ENCODE data around the gene SLC41A3.
A peak's percentile ranks its signal among the peaks of the same experiment; 100 is the strongest.

SLC41A3 gene

DNA sequence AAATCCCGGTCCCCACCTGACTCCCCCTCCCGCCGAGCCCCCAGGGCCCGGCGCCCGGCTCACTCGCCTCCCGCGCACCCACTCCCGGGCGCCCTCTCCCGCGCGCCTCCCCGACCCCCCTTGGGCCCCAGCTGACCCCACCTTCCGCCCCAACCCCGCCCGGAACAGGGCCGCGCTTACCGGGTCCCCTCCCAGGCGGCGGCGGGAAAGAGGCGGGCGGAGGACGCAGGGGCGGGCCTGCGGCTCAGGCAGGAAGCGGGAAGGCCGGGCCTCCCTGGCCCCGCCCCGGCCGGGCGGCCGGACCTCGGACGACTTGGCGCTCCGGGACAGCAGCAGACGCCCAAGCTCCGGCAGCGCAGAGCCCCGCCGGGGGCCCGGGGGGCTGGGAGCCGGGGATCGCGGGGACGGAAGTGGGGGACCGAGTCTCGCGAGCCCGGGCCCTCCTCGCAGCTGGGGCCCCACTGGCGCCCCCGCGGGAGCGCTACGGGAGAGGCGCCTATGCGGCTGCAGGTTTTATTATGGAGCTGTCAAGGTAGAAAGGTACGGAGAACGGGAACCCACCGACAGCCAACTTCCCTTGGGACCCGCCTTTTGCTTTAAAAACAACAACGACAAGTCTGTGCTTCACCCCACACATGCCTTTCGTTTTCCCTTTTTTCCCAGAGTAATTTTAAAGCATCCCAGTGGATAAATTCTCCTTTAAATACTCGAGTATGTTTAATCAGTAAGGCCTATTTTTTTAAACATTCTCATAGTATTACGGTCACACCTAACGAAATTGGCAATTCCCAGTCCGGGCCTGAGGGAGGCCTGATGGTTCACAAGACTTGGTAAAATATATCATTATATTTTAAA, at the start of gene SLC41A3:
Gene SLC41A3 (minus strand): TSS at position 212 of the 855 bp plus-strand sequence. CDS start 15,905 bp downstream, outside the sequence.
- peak within 1 kb of the TSS; percentile 86 for H3K9ac ChIP-seq
- TF ChIP-seq Cebpa-rat (IDR thresholded peaks at IDR 0.05), result no peak

DNA sequence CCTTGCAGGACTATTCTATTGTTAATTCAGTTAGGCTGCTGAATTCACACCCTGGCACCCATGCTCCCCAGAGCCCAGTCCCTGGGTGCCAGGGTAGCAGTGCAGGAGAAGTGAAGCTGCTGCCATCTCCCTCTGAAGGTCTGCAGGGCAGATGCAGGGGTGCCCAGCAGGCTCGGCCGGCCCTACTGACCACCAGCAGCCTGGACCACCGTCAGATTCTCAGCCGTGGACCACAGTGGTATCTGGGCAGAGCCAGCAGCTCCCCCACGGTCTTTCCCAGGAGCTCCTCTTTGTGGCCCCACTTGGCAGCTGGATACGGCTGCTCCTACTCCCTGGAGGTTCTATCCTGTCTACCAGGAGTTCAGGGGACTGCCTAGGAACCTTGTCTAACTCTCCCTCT, 49.7 kb upstream of the SLC41A3 start:
- Histone ChIP-seq H3K4me2 (no peak overlapping the region), H3K4me1 (no peaks in the 10 kb centered on the region), H3K36me3 (no peaks in the 10 kb centered on the region), H3K9ac (no peak overlapping the region), H3K27ac (no peak overlapping the region), H3K9me3 (no peaks in the 10 kb centered on the region), H3K27me3 (no peaks in the 10 kb centered on the region), H4K20me1 (no peaks in the 10 kb centered on the region), H3K4me3 (no peak overlapping the region)
- TF ChIP-seq Cebpa-rat (IDR thresholded peaks at IDR 0.05), result no peak

More for the DNA sequence above, at the start of gene SLC41A3:
- Histone ChIP-seq H3K9me3 (peaks cover 23% of the 10 kb centered on the region), H4K20me1 (no peaks in the 10 kb centered on the region), H3K4me3 (peak within 1 kb of the TSS; percentile 72), H3K4me1 (peaks cover 16% of the 10 kb centered on the region), H3K4me2 (peak within 1 kb of the TSS; percentile 86), H3K27ac (peak within 1 kb of the TSS; percentile 91), H3K36me3 (no peaks in the 10 kb centered on the region), H3K27me3 (no peaks in the 10 kb centered on the region)

DNA sequence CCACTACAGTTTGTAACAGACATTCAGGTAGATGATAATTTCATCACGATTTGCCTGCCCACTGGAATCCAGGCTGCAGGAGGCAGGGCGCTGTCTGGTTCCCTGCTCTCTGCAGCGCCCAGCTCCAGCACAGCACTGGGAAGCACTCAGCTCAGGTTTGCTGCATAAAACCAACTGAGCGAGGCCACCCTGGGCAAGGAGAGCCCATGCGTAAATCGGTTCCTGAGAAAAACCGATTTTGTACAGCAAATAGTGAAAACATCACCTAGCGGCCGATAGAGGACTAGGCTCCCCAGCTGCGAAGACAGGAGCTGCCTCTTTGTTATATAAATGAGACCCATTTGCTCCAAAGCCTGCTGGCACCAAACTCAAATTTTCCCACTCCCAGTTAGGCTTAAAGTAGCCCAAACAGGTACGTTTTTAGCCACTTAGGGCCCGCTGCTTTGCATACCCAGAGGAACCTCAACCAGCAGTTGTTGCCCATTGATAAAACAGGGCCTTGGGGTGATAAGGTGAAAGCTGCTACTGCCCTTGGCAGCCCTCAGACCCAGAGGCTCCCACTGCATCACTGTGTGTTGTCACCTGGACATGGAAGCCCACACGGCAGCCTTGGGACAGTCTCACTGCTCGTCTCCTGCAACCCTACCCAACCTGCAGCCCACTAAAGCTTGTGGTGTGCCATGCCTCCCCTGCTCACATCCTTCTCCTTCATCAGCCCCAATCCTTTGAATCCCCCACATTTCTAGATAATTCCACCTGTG, 49.0 kb upstream of the SLC41A3 start:
- no peaks in the 10 kb centered on the region for H3K27me3 ChIP-seq
- no peaks in the 10 kb centered on the region for H3K36me3 ChIP-seq
- no peak overlapping the region for H3K4me3 ChIP-seq
- no peak for TF ChIP-seq Cebpa-rat (IDR thresholded peaks at IDR 0.05)
- no peaks in the 10 kb centered on the region for H4K20me1 ChIP-seq
- H3K4me1 ChIP-seq, result no peaks in the 10 kb centered on the region
- no peaks in the 10 kb centered on the region for H3K9me3 ChIP-seq
- H3K4me2 ChIP-seq, result no peak overlapping the region
- H3K27ac ChIP-seq, result no peak overlapping the region
- H3K9ac ChIP-seq, result no peak overlapping the region

DNA sequence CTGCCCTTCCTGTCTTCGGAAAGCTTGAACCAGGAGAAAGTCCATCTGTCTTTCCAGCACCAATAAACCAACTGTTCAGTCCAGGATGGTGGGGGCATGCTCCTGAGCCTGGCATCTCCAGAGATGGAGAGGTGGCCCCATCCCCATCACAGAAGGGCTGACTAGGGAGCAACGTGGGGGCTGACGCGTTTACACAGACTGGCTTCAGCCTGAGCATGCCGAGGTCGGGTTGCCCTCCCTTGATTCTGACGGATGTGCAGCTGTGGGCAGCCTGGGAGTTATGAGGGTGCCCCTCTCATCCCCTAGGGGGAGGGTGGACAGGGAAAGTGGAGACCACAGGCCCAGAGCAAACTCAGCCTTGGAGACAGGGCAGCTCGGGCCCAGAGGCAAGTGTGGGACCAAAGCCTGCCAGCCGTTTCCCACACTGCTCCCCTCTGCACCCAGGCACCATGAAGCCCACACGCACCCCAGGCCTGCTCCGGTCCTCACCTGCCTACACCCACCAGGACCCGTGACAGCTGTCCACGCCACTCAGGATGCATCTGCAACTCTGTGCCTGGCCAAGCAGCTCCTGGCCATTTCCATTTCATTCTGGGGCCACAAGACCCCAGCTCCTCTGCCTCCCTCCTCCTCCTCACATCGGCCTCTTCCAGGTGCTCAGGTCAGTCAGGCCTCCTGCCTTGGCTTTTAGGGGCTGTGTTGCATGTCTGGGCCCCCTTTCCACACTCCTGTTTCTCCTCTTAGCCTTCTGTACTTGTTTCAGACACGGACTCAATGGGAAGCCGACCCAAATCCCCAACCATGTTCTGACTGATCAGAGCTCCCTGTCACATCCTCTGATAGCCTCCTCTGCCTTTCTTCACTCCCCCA, 48.2 kb upstream of the SLC41A3 start:
- TF ChIP-seq Cebpa-rat (IDR thresholded peaks at IDR 0.05), result no peak
- no peak overlapping the region for H3K27ac ChIP-seq
- H4K20me1 ChIP-seq, result no peaks in the 10 kb centered on the region
- H3K4me2 ChIP-seq, result no peak overlapping the region
- H3K4me1 ChIP-seq, result no peaks in the 10 kb centered on the region
- no peaks in the 10 kb centered on the region for H3K9me3 ChIP-seq
- H3K9ac ChIP-seq, result no peak overlapping the region
- H3K36me3 ChIP-seq, result no peaks in the 10 kb centered on the region
- no peaks in the 10 kb centered on the region for H3K27me3 ChIP-seq
- H3K4me3 ChIP-seq, result no peak overlapping the region

DNA sequence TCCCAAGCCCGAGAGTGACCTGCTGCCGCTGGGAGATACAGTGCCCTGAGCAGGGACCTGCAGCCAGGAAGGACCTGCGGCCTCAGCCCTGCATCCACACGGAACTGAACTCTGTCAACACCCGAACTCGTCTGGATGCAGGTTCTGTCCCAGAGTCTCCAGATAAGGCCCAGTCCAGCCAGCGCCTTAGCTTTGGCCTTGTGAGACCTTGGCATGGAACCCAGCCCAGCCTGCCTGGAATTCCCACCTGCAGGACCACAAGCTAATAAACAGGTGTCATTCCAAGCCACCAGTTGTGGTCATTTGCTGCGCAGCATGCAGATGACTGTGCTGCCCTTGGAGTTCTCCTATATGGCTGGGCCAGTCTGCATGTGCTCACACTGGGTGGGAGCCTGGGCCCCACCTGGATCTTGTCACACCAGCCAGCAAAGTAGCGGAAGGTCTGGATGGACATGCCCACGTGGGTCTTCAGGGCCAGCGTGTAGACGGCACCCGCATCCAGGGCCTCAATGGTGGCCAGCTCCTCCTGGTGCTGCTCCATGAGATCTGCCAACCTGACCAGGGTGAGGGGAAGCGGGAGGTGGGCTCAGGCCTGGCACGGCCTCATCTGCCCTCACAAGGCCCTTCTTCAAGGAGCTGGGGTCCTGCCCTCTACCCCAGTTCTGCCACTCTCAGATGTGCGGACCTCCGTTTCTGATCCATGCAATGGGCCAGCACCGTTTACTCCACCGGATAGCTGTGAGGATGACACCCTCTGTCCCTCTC, 47.2 kb upstream of the SLC41A3 start:
- Histone ChIP-seq H3K27me3 (no peaks in the 10 kb centered on the region), H4K20me1 (no peaks in the 10 kb centered on the region), H3K4me1 (no peaks in the 10 kb centered on the region), H3K9me3 (no peaks in the 10 kb centered on the region), H3K27ac (no peak overlapping the region), H3K4me2 (no peak overlapping the region), H3K4me3 (no peak overlapping the region), H3K36me3 (no peaks in the 10 kb centered on the region), H3K9ac (no peak overlapping the region)
- TF ChIP-seq Cebpa-rat (IDR thresholded peaks at IDR 0.05), result no peak

DNA sequence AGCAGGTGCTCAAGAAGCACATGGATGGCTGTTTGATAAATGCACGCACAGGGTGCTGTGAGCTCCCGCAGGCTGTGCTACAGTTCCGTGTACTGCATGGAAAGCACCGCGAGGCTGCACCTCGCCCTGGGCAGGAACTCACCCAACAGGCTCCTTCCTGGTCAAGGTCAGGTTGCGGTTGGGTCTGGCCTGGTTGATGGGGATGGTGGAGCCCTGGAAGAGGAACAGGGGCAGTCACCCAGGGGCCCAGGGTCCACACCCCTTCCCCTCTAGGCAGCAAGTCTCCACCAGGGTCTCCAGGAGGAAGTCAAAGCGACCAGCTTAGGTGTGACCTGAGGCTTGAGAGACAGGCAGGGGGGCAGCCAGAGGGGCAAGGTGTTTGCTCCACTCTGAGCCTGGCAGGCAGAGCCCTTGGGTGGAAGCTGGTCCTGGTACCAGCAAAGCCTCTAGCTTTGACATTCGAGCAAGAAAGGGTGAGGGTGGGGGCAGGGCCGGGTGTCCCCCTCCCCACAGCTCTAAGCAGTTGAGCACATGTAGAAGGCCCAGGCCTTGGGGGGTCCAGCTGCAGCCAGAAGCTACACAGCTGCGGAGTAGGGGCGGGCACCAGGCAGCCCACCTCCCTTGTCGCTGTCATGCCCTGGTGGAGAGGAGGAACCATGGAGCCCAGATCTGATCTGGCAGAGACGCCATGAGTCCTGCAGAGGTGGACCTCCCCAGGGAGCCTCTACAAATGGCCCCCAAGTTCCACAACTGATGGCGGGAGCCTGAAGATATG, 46.3 kb upstream of the SLC41A3 start:
- Histone ChIP-seq H3K4me3 (no peak overlapping the region), H3K4me1 (no peaks in the 10 kb centered on the region), H3K36me3 (no peaks in the 10 kb centered on the region), H3K27me3 (no peaks in the 10 kb centered on the region), H3K9me3 (no peaks in the 10 kb centered on the region), H3K4me2 (no peak overlapping the region), H4K20me1 (no peaks in the 10 kb centered on the region), H3K9ac (no peak overlapping the region), H3K27ac (no peak overlapping the region)
- no peak for TF ChIP-seq Cebpa-rat (IDR thresholded peaks at IDR 0.05)

DNA sequence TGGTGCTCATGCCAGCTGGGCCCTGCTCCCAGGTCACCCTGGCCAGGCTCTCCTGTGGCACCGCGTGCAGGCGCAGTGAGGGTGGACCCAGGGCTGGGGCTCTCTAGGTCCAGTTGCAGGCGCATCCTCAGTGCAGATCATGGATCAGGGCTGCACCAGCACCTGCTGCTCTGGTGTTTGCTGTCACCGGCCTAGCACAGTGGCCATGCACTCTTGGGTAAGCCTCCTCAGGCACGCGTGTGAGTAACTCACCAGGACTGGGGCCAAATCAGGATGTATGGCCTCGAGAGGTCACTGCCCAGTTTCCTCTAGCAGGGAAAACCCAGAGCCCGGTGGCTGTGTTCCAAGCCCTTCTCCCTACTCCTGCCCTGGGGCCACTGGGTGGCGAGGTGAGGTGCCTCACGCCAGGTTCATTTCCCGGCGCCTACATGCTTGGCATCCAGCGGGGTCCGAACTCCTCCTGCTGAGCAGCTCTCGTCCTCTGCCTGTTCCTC, 45.5 kb upstream of the SLC41A3 start:
- Histone ChIP-seq H4K20me1 (no peaks in the 10 kb centered on the region), H3K27ac (no peak overlapping the region), H3K4me1 (no peaks in the 10 kb centered on the region), H3K36me3 (no peaks in the 10 kb centered on the region), H3K4me3 (no peak overlapping the region), H3K9me3 (no peaks in the 10 kb centered on the region), H3K4me2 (no peak overlapping the region), H3K9ac (no peak overlapping the region), H3K27me3 (no peaks in the 10 kb centered on the region)
- TF ChIP-seq Cebpa-rat (IDR thresholded peaks at IDR 0.05), result no peak

Data from BLaER1 (cell line).